GM21367 (cell line): ENCODE data around the gene SEMA6D.
"Not testable (repeated sequence)": the region's sequence is repeated elsewhere in the genome, so short reads cannot be mapped to it uniquely, and the experiment has no call there.

Source experiments
- ATAC-seq: cut with Tn5 transposase; IDR thresholded peaks from one replicate; pipeline ENCODE4 v1.9.1; 2021; ENCODE audit not compliant: unreplicated experiment

SEMA6D gene

GRCh38 chr15:47718497-47719437 is 1.5 kb downstream of the SEMA6D start:
- ATAC-seq: no peak

- no peak for ATAC-seq
These were observed 2.4 kb downstream of the SEMA6D start for GRCh38 chr15:47719730-47720129.

GRCh38 chr15:47720555-47720954 is 3.2 kb downstream of the SEMA6D start:
- ATAC-seq: no peak

- no peak for ATAC-seq
These were observed 4.4 kb downstream of the SEMA6D start for GRCh38 chr15:47721676-47722075.

- ATAC-seq: no peak
These were observed 7.0 kb downstream of the SEMA6D start for GRCh38 chr15:47724346-47724745.

- no peak for ATAC-seq
These were observed 7.7 kb downstream of the SEMA6D start for GRCh38 chr15:47725051-47725450.

- ATAC-seq: no peak
These were observed 8.6 kb downstream of the SEMA6D start for GRCh38 chr15:47725906-47726305.

DNA sequence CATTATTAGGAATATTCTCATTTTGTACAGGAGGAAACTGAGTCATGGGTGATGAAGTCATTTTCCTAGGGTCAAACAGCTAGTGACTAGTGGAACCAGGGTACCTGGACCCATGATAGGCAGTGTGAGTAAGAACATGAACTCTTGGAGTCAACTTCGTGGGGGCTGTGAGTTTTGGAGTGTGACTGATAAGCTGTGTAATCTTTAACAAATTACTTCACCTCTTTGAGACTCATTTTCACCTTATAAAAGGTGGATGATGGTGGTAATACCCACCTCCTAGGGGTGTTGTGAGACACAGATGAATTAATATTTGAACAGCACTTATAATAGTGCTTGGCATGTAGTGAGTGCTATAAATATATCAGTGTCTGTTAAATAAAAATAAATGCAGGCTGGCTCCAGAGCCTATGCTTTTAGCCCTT is 9.1 kb downstream of the SEMA6D start:
- ATAC-seq: no peak

GRCh38 chr15:47727137-47727536 is 9.8 kb downstream of the SEMA6D start:
- ATAC-seq: no peak

DNA sequence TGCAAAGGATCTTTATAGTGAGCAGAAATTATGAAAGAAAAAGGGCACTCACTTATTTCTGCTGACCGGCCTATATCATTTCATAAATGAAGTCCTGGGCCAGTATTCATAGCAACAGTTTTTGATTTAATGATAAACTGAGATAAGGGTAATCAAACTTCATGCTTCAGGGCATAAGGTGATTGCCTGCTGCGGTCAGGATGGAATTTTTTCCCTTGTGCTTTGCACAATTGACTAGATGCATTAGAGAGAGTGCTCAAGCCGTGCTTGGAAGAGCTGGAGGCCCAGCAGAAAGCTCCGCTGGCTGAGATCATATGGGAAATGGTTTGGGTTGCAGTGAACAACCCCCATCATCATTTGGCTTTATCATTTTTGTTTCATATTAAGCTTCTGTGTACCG is 10.4 kb downstream of the SEMA6D start:
- ATAC-seq: no peak

GRCh38 chr15:47728426-47728825 is 11.1 kb downstream of the SEMA6D start:
- ATAC-seq: no peak

- no peak for ATAC-seq
These were observed 11.6 kb downstream of the SEMA6D start for GRCh38 chr15:47728886-47729285.

DNA sequence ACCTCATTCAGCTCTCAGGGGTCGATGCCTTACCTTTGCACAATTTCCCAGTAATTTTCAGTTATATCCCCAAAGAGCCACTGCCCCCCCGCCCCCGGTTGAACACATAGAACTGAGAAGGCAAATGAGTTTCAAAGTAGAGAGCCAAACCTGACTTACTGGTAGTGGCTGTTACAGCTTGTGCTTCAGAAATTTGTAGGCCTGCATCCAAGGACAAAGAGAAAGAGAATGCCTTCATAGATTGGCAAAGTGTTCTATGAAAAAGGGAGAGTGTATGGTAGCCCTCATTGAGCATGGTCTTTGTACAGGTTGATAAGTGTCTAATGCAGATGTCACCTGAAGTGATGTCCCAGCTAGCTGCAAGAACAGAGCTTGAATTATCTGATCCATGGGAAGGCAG is 13.9 kb downstream of the SEMA6D start:
- no peak for ATAC-seq

DNA sequence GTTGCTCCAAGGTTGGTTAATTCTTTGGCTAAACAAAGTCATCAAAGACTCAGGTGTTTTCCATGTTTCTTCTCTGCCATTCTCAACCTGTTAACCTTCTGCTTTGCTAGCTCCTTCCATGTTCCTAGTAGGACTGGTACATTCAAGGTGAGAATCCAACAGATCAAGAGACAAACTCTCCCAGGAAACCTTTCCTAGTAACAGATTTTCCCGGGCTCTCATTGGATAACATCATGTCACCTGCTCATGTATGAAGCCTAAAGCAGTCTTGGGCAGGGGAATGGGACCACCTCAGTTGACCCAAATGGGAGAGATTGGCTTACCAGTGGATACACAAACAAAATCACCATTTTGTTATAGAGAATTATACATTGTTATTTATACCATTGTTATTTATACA is 14.9 kb downstream of the SEMA6D start:
- no peak for ATAC-seq

DNA sequence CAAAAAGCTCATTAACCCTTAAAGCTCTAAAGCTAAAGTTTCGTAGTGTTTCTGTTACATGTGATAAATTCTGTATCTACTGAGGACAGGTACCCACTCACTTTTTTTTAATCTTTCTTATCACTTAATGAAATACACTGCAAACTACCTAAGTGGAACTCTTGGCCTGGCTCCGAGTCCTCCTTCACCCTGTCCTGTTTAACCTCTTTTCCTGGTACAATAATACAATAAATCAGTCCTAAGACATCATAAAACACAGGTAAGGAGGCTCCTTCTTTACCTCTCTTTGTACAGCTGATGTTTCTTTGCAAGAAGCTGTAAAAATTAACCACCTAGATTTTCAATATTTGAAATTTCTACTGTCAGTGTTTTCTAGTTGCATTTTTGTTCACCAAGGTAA is 15.8 kb downstream of the SEMA6D start:
- no peak for ATAC-seq

DNA sequence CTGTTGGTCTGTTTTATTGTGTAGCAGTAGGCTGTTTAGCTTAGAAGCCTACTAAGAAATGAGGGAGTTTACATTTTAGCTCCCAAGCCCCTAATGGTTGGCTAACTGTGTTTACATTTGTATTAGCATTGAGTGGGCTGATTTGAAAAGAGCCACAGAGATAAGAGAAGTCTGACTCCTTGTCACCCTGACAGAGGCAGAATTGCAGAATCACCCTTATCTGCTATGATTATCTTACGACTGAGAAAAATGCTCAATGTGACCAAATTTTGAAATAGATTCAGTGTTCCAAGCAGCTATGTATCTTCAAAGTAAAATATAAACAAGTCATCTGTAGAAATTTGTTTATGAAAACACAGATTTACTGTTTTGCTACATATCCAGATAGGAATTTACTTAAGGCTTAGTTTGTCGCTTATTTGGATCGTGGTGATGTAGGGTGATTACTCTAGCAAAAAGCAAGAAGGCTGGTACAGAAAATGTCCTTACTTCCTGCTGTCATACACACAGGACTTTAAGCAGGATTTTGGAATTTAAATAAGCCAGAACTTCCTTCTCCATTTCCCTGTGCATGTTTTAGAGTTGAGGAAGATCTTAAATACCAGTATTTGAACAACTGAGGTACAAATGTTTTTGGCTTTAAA is 19.0 kb downstream of the SEMA6D start:
- no peak for ATAC-seq

DNA sequence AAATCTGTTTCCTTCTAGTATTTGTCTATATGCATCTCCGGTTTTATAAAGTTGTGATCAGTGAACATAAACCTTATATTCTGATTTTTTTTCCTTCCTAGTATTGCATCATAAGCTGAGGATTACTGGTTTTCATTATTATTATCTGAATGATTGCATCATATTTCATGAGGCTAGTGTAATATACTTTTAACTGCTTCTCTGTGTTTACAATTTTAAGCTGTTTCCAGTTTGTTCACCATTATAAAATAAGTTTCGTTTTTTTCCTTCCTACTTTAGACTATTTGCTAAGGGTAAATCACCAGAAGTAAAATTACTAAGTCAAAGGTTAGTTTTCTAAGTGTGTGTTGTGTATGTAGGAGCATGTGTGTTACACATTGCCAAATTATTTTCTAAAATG is 20.2 kb downstream of the SEMA6D start:
- ATAC-seq: no peak

DNA sequence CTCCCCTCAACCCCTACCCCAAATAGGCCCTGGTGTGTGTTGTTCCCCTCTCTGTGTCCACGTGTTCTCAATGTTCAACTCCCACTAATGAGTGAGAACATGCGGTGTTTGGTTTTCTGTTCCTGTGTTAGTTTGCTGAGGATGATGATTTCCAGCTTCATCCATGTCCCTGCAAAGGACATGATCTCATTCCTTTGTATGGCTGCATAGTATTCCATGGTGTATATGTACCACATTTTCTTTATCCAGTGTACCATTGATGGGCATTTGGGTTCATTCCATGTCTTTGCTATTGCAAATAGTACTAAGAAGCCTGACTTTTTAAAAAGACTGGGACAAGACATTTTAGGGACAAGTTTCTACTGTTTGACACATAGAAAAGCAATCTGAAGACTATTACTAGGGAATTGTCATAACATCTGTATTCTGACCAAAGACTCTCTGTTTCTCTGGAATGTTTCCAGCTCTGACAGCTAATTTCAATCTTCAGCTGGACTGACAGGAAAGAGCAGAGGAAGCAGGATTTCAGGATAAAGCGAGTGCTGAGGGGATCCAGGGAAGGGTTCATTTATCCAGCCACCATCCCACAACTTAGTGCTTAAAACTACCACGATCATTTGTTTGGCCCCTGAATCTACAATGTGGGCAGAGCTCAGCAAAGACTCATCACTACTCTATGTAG is 21.0 kb downstream of the SEMA6D start:
- not testable (repeated sequence) for ATAC-seq

GRCh38 chr15:47741082-47741481 is 23.8 kb downstream of the SEMA6D start:
- ATAC-seq: no peak

GRCh38 chr15:47741907-47742306 is 24.6 kb downstream of the SEMA6D start:
- no peak for ATAC-seq

GRCh38 chr15:47742334-47742733 is 25.0 kb downstream of the SEMA6D start:
- no peak for ATAC-seq

- ATAC-seq: no peak
These were observed 25.4 kb downstream of the SEMA6D start for GRCh38 chr15:47742742-47743141.
